GM23248 (cell line): Measurements from ENCODE around the gene ZIC5. TPM values are rescaled to one million over a fixed set of nuclear protein-coding genes. Genes with fewer than 3 reads are reported as not detected.

Experiments
- DNase-seq: peaks from one replicate; pipeline ENCODE4 v3.0.0-alpha.2; 2015
- H2AFZ ChIP-seq: fragments of 200-600 bp; sonication (generic); 2 replicates; pipeline ENCODE4 v1.6.1; 2016; ENCODE audit warnings: antibody characterized with exemption
- H3F3A ChIP-seq: fragments of 200-600 bp; sonication (generic); 2 replicates; pipeline ENCODE4 v1.6.1; 2016; ENCODE audit warnings: mild to moderate bottlenecking, antibody characterized with exemption, mixed run types; ENCODE audit not compliant: insufficient read depth
- H3K27ac ChIP-seq: fragments of 200-600 bp; sonication (generic); 2 replicates; pipeline ENCODE4 v1.5.1; 2016; ENCODE audit warnings: mild to moderate bottlenecking
- H3K27me3 ChIP-seq: fragments of 200-600 bp; sonication (generic); replicated peaks from 2 replicates; pipeline ENCODE4 v1.6.1; 2016; ENCODE audit warnings: mild to moderate bottlenecking; ENCODE audit not compliant: insufficient read depth
- H3K36me3 ChIP-seq: fragments of 200-600 bp; sonication (generic); 2 replicates; pipeline ENCODE4 v1.6.1; 2016; ENCODE audit warnings: low read depth, mild to moderate bottlenecking
- H3K4me1 ChIP-seq: fragments of 200-600 bp; sonication (generic); 2 replicates; pipeline ENCODE4 v1.6.1; 2016; ENCODE audit warnings: mild to moderate bottlenecking; ENCODE audit not compliant: insufficient read depth
- H3K4me2 ChIP-seq: fragments of 200-600 bp; sonication (generic); one replicate; pipeline ENCODE4 v1.6.1; 2016; ENCODE audit warnings: mild to moderate bottlenecking; ENCODE audit not compliant: unreplicated experiment
- H3K4me3 ChIP-seq: fragments of 200-600 bp; sonication (generic); 2 replicates; pipeline ENCODE4 v1.5.1; 2016; ENCODE audit warnings: mild to moderate bottlenecking
- H3K79me2 ChIP-seq: fragments of 200-600 bp; sonication (generic); 2 replicates; pipeline ENCODE4 v1.6.1; 2016; ENCODE audit warnings: mild to moderate bottlenecking; ENCODE audit not compliant: insufficient read depth
- H3K9ac ChIP-seq: fragments of 200-600 bp; sonication (generic); 2 replicates; pipeline ENCODE4 v1.6.1; 2016; ENCODE audit warnings: mild to moderate bottlenecking
- H3K9me2 ChIP-seq: fragments of 200-600 bp; sonication (generic); 2 replicates; pipeline ENCODE4 v1.6.1; 2016; ENCODE audit warnings: mixed run types, mild to moderate bottlenecking, moderate library complexity; ENCODE audit not compliant: insufficient read depth
- H3K9me3 ChIP-seq: fragments of 200-600 bp; sonication (generic); one replicate; pipeline ENCODE4 v1.6.1; 2017; ENCODE audit warnings: low read depth
- H4K20me1 ChIP-seq: fragments of 200-600 bp; sonication (generic); 2 replicates; pipeline ENCODE4 v1.6.0; 2016; ENCODE audit not compliant: insufficient read depth
- EZH2 ChIP-seq: fragments of 200-600 bp; sonication (generic); IDR thresholded peaks from 2 replicates; pipeline ENCODE4 v1.6.1; 2018; ENCODE audit warnings: antibody characterized with exemption, mild to moderate bottlenecking; ENCODE audit not compliant: insufficient read depth, poor library complexity, severe bottlenecking
- EZH2phosphoT487 ChIP-seq: fragments of 200-600 bp; sonication (generic); IDR thresholded peaks from 2 replicates; pipeline ENCODE4 v1.6.1; 2018; ENCODE audit warnings: antibody characterized with exemption, moderate library complexity, mild to moderate bottlenecking, low read depth; ENCODE audit not compliant: insufficient read depth
- WGBS, 2 experiments: methylation state at CpG; one replicate each; pipeline ENCODE4 v1.1.6; 2015 to 2017; ENCODE audit warnings: low lambda C conversion rate in 2 of 2, low coverage in 1 of 2; ENCODE audit errors: missing lambda C conversion rate in 2 of 2; 5-methylcytosine and 5-hydroxymethylcytosine counted together
- in situ Hi-C: fragments of 300-500 bp; cut with MboI; formaldehyde crosslinking; loops from 2 replicates; pipeline ENCODE4 v1.15.0; 2020
- polyA plus RNA-seq: library from polyadenylated mRNA; unstranded; fragments of >200 nt; fragmentation: Nextera tagmentation; extraction: Ambion mirVana; gene quantifications from 2 replicates; pipeline ENCODE4 v1.2.1, GENCODE V29; 2016
- total RNA-seq: library from RNA; depleted of rRNA; stranded (reverse); fragments of >200 nt; shearing (Covaris generic); gene quantifications from 2 replicates; pipeline ENCODE4 v1.2.3, GENCODE V29; 2014

ZIC5 gene
- total and polyA plus RNA-seq, 2 experiments from 2014 or later, result not detected

- no peaks in the 10 kb centered on the region for H3K9me2 ChIP-seq
- H3K4me2 ChIP-seq, result no peak overlapping the region
- H3K27ac ChIP-seq, result no peak overlapping the region
- no peaks in the 10 kb centered on the region for H3K79me2 ChIP-seq
- no peak for TF ChIP-seq EZH2
- no peak for TF ChIP-seq EZH2phosphoT487
- H3K27me3 ChIP-seq, result 0 out of 2 replicates have a peak, but pooled peaks cover 5% of the 10 kb centered on the region
- WGBS, 2 experiments, result 35 to 39% methylated on average over 29 of the region's 29 CpGs
- H4K20me1 ChIP-seq, result no peaks in the 10 kb centered on the region
- H3K9ac ChIP-seq, result no peak overlapping the region
- no peaks in the 10 kb centered on the region for H3K4me1 ChIP-seq
- H3K4me3 ChIP-seq, result no peak overlapping the region
- no peaks in the 10 kb centered on the region for H3K9me3 ChIP-seq
- in situ Hi-C loops, result loop anchor here (10.0 kb wide), 1 partner anchor 609 kb away; no protein-coding TSS in a partner anchor
- H3F3A ChIP-seq, result no peaks in the 10 kb centered on the region
- H2AFZ ChIP-seq, result no peak overlapping the region
- no peaks in the 10 kb centered on the region for H3K36me3 ChIP-seq
- DNase-seq, result peak; percentile 59
These were observed 45.4 kb downstream of the ZIC5 start for GRCh38 chr13:99926014-99926731.

- Histone ChIP-seq H3K27me3 (0 out of 2 replicates have a peak, but pooled peaks cover 5% of the 10 kb centered on the region), H4K20me1 (no peaks in the 10 kb centered on the region), H3K27ac (no peak overlapping the region), H3K9ac (no peak overlapping the region), H3K36me3 (no peaks in the 10 kb centered on the region), H3K79me2 (no peaks in the 10 kb centered on the region), H3K4me1 (no peaks in the 10 kb centered on the region), H3K4me2 (no peak overlapping the region), H2AFZ (no peak overlapping the region), H3F3A (no peaks in the 10 kb centered on the region), H3K9me3 (no peaks in the 10 kb centered on the region), H3K4me3 (no peak overlapping the region), H3K9me2 (no peaks in the 10 kb centered on the region)
- DNase-seq, result no peak
- TF ChIP-seq EZH2, result no peak
- no peak for TF ChIP-seq EZH2phosphoT487
- in situ Hi-C loops, result loop anchor here (10.0 kb wide), 1 partner anchor 611 kb away; no protein-coding TSS in a partner anchor
- WGBS, 2 experiments, result 55 to 58% methylated on average over 6 of the region's 6 CpGs
These were observed 47.5 kb downstream of the ZIC5 start for GRCh38 chr13:99923877-99924582.

DNA sequence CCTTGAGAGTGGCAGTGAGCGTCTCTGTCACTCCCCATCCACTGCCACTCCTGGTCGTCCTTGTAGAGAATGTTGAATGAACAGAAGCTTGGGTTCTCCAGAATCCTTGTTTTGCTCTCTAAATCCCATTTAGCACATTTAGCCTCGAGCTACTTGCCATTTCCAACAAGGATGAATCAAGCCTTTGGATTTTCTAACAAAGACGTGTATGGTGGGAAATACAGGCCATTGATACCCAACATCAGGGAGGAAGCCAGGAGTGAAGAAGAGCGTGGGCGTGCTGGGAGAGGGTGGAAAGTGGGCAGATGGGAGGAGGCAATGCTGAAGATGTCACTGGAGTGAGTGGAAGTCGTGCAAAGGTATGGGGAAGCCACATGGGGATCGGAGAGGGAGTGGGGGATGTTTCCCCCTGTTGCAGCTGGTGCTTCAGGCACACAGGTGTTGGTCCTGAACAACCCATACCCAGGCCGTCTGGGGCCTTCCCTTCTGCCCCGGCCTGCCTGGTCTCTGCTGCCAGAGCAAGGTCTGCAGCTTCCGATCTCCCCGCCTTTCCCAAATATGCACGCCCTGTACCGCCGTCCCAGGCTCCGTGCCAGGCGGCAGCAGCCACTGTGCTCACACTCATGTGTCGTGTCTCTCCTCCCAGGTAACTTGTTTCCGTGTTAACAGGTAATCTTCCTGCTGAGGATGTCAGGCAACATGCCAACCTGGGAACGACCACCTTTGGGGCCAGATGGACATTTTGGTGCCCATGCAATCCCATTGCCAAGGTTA is 48.7 kb downstream of the ZIC5 start:
- 65 to 66% methylated on average over 17 to 20 of the region's 20 CpGs for WGBS, 2 experiments
- no peak overlapping the region for H3K4me2 ChIP-seq
- H3K4me1 ChIP-seq, result no peaks in the 10 kb centered on the region
- no peak overlapping the region for H2AFZ ChIP-seq
- no peak overlapping the region for H3K4me3 ChIP-seq
- H3K27ac ChIP-seq, result no peak overlapping the region
- no peak for TF ChIP-seq EZH2
- TF ChIP-seq EZH2phosphoT487, result no peak
- H3K9me3 ChIP-seq, result no peaks in the 10 kb centered on the region
- H4K20me1 ChIP-seq, result no peaks in the 10 kb centered on the region
- H3K9me2 ChIP-seq, result no peaks in the 10 kb centered on the region
- in situ Hi-C loops, result loop anchor here (10.0 kb wide), 1 partner anchor 612 kb away; no protein-coding TSS in a partner anchor
- no peak for DNase-seq
- no peak overlapping the region for H3K9ac ChIP-seq
- no peaks in the 10 kb centered on the region for H3K79me2 ChIP-seq
- H3K36me3 ChIP-seq, result no peaks in the 10 kb centered on the region
- H3F3A ChIP-seq, result no peaks in the 10 kb centered on the region
- peaks cover 5% of the 10 kb centered on the region; the same call in 1 of the 2 replicates for H3K27me3 ChIP-seq

DNA sequence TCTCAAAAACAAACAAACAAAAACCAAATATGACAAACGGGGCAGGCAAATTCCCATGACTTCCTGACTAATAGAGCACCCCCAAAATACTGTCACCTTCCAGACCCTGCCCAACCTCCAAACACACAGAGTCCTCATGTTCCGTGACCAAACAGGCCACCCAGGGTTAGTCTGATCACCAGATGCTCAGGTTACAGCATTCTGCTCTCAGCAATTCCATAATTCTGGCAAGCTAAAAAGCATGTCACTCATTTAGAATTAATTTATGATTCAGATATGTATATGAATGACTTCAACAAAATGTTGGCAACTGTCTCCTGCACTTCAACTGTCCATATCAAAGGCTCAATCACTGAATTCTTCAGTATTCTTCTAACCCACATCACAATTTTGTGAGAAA is 52.4 kb downstream of the ZIC5 start:
- DNase-seq, result no peak
- no peaks in the 10 kb centered on the region for H3K4me1 ChIP-seq
- H3K9me3 ChIP-seq, result no peaks in the 10 kb centered on the region
- H2AFZ ChIP-seq, result no peak overlapping the region
- no peaks in the 10 kb centered on the region for H3F3A ChIP-seq
- in situ Hi-C loops, result loop anchor here (10.0 kb wide), 1 partner anchor 316 kb away; no protein-coding TSS in a partner anchor
- WGBS, 2 experiments, result 16 to 34% methylated on average over 2 of the region's 2 CpGs
- H3K79me2 ChIP-seq, result no peaks in the 10 kb centered on the region
- no peaks in the 10 kb centered on the region; the same call in none of the 2 replicates for H3K27me3 ChIP-seq
- no peaks in the 10 kb centered on the region for H3K9me2 ChIP-seq
- no peak overlapping the region for H3K27ac ChIP-seq
- H3K9ac ChIP-seq, result no peak overlapping the region
- no peak overlapping the region for H3K4me2 ChIP-seq
- TF ChIP-seq EZH2phosphoT487, result no peak
- no peak for TF ChIP-seq EZH2
- H4K20me1 ChIP-seq, result no peaks in the 10 kb centered on the region
- no peak overlapping the region for H3K4me3 ChIP-seq
- H3K36me3 ChIP-seq, result no peaks in the 10 kb centered on the region
